PFSK-1 (cell line): ENCODE data around the gene SETDB1.

Source experiments
- FOXP2 ChIP-seq: optimal IDR thresholded peaks from 2 replicates; pipeline ENCODE3; 2011; ENCODE audit warnings: borderline replicate concordance, control low read depth, inconsistent platforms; ENCODE audit not compliant: insufficient read depth; ENCODE audit errors: extremely low read length, extremely low read depth
- POLR2AphosphoS5 ChIP-seq: IDR thresholded peaks from 2 replicates; pipeline ENCODE4 v1.6.1; 2012; ENCODE audit warnings: low read depth, mild to moderate bottlenecking, control low read depth, low read length, moderate library complexity
- SIN3A ChIP-seq: IDR thresholded peaks from 2 replicates; pipeline ENCODE4 v1.6.1; 2012; ENCODE audit warnings: mild to moderate bottlenecking, low read length, moderate library complexity, borderline replicate concordance; ENCODE audit not compliant: insufficient read depth
- TAF1 ChIP-seq: IDR thresholded peaks from 2 replicates; pipeline ENCODE4 v1.6.1; 2012; ENCODE audit warnings: low read length, control low read depth, borderline replicate concordance; ENCODE audit not compliant: insufficient read depth
- TF ChIP-seq, protein P1 (sequence below), 2 experiments: IDR thresholded peaks; 2 replicates each; pipeline versions ENCODE4 v1.6.1 to v1.8.0; 2011 to 2012; ENCODE audit warnings: low read depth in 2 of 2, low read length in 2 of 2, control low read depth in 1 of 2, inconsistent platforms in 1 of 2, mild to moderate bottlenecking in 1 of 2, moderate library complexity in 1 of 2; ENCODE audit not compliant: insufficient read depth in 1 of 2

DNA sequence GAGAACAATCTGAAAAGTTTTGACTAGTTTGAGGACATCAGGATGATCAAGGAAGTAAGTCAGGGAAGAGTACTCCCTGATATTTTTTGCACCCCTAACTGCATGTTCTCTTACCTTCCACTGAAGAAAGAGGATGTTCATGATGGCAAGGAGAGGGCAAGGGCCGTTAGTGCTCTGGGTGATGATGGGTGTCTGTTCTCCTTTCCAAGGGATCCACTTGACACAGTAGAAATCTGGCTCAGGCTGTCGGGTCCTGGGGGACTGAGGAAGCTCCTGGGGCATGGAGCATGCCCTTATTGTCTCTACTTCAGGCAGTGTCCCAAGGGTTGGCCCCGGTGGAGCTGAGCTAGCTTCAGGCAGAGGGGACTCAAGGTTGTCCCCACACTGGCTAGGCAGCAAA is 75.9 kb downstream of the SETDB1 start:
- TF ChIP-seq, protein P1, sequence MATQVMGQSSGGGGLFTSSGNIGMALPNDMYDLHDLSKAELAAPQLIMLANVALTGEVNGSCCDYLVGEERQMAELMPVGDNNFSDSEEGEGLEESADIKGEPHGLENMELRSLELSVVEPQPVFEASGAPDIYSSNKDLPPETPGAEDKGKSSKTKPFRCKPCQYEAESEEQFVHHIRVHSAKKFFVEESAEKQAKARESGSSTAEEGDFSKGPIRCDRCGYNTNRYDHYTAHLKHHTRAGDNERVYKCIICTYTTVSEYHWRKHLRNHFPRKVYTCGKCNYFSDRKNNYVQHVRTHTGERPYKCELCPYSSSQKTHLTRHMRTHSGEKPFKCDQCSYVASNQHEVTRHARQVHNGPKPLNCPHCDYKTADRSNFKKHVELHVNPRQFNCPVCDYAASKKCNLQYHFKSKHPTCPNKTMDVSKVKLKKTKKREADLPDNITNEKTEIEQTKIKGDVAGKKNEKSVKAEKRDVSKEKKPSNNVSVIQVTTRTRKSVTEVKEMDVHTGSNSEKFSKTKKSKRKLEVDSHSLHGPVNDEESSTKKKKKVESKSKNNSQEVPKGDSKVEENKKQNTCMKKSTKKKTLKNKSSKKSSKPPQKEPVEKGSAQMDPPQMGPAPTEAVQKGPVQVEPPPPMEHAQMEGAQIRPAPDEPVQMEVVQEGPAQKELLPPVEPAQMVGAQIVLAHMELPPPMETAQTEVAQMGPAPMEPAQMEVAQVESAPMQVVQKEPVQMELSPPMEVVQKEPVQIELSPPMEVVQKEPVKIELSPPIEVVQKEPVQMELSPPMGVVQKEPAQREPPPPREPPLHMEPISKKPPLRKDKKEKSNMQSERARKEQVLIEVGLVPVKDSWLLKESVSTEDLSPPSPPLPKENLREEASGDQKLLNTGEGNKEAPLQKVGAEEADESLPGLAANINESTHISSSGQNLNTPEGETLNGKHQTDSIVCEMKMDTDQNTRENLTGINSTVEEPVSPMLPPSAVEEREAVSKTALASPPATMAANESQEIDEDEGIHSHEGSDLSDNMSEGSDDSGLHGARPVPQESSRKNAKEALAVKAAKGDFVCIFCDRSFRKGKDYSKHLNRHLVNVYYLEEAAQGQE (IDR thresholded peaks at IDR 0.05; ENCODE audit: insufficient read depth in 1 of 2, low read depth in 2 of 2, low read length in 2 of 2): no peak
- TF ChIP-seq SIN3A: no peak
- no peak for TF ChIP-seq POLR2AphosphoS5
- TF ChIP-seq FOXP2: no peak
- no peak for TF ChIP-seq TAF1
